ENCODE measurements around the gene MAP2K1. TPM values are rescaled to one million over a fixed set of nuclear protein-coding genes. Genes with fewer than 3 reads are reported as not detected.

The MAP2K1 gene
- polyA plus RNA-seq, 1 donor (not counting 4 experiments of a cell fraction or from before 2014, with no cell fraction given), result 73.8 TPM

GRCh38 chr15:66404532-66404931 is 17.8 kb downstream of the MAP2K1 start:
- Histone ChIP-seq H3K36me3 (ENCODE audit: control insufficient read depth in 2 of 2, extremely low read depth in 1 of 2, insufficient read depth in 2 of 2, low read length in 2 of 2) (peaks cover 0 to 3% of the 10 kb centered on the region in 2 experiments), H2AFZ (ENCODE audit: control insufficient read depth, low read length) (no peak overlapping the region), H3K9ac (ENCODE audit: control insufficient read depth, extremely low read depth, insufficient read depth, low read length) (no peak overlapping the region), H3K9me1 (ENCODE audit: control insufficient read depth, extremely low read depth, insufficient read depth, low read length) (peaks cover 3% of the 10 kb centered on the region), H4K20me1 (ENCODE audit: control insufficient read depth, extremely low read depth, insufficient read depth, low read length) (peaks cover 12% of the 10 kb centered on the region), H3K4me2 (ENCODE audit: control insufficient read depth, extremely low read depth, insufficient read depth, low read depth, low read length) (no peak overlapping the region), H3K27ac (ENCODE audit: control insufficient read depth, insufficient read depth, low read length) (no peak overlapping the region), H3K27me3 (ENCODE audit: control insufficient read depth, extremely low read depth, insufficient read depth, low read length) (no peaks in the 10 kb centered on the region), H3K9me3 (ENCODE audit: control insufficient read depth, low read depth, low read length) (no peaks in the 10 kb centered on the region), H3K79me2 (ENCODE audit: control insufficient read depth, insufficient read depth, low read length) (peaks cover 99% of the 10 kb centered on the region), H3K4me3 (ENCODE audit: control insufficient read depth in 2 of 3, extremely low read depth in 1 of 3, insufficient read depth in 2 of 3, low read depth in 1 of 3, low read length in 3 of 3) (no peak overlapping the region), H3K4me1 (ENCODE audit: control insufficient read depth, extremely low read depth, insufficient read depth, low read length) (peaks cover 28% of the 10 kb centered on the region)
- TF ChIP-seq, protein P1, sequence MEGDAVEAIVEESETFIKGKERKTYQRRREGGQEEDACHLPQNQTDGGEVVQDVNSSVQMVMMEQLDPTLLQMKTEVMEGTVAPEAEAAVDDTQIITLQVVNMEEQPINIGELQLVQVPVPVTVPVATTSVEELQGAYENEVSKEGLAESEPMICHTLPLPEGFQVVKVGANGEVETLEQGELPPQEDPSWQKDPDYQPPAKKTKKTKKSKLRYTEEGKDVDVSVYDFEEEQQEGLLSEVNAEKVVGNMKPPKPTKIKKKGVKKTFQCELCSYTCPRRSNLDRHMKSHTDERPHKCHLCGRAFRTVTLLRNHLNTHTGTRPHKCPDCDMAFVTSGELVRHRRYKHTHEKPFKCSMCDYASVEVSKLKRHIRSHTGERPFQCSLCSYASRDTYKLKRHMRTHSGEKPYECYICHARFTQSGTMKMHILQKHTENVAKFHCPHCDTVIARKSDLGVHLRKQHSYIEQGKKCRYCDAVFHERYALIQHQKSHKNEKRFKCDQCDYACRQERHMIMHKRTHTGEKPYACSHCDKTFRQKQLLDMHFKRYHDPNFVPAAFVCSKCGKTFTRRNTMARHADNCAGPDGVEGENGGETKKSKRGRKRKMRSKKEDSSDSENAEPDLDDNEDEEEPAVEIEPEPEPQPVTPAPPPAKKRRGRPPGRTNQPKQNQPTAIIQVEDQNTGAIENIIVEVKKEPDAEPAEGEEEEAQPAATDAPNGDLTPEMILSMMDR (optimal IDR thresholded peaks at IDR 0.05 in 1 of 3, IDR thresholded peaks at IDR 0.05 in 1 of 3, conservative IDR thresholded peaks at IDR 0.05 in 1 of 3; ENCODE audit: extremely low read depth in 1 of 3, insufficient read depth in 2 of 3, low read length in 3 of 3), result no peak
- no peak for TF ChIP-seq EZH2 (IDR thresholded peaks at IDR 0.05; ENCODE audit: low read length)
- dilution Hi-C loops (cut with MboI; ENCODE audit: extremely low pct_ligation_motif_present, low sequenced_read_pairs), result loop anchor here (5.0 kb wide), 1 partner anchor 38 kb away; no protein-coding TSS in a partner anchor
- FAIRE-seq, result no peak
- DNase-seq (ENCODE audit: low read depth, low spot score), result no peak

DNA sequence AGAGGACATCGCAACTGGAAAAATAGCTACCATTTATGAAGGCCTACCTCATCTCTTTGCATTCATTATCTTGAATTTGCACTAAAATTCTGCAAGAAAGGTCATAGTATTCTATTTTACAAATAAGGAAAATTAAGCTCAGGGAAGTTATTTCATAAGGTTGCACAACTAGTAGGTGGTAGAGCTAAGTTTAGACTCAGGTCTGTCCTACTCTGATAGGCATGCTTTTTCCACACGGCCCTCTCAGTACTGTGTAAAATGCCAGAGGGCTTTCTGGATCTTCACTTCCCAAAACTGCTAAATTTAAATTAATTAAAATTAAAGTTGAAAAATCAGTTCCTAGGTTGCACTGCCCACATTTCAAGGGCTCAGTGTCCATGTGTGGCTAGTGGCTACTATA is 18.3 kb downstream of the MAP2K1 start:
- Histone ChIP-seq H3K4me1 (ENCODE audit: control insufficient read depth, extremely low read depth, insufficient read depth, low read length) (peaks cover 24% of the 10 kb centered on the region), H3K9ac (ENCODE audit: control insufficient read depth, extremely low read depth, insufficient read depth, low read length) (no peak overlapping the region), H2AFZ (ENCODE audit: control insufficient read depth, low read length) (no peak overlapping the region), H3K4me2 (ENCODE audit: control insufficient read depth, extremely low read depth, insufficient read depth, low read depth, low read length) (no peak overlapping the region), H3K79me2 (ENCODE audit: control insufficient read depth, insufficient read depth, low read length) (peaks cover 99% of the 10 kb centered on the region), H3K9me1 (ENCODE audit: control insufficient read depth, extremely low read depth, insufficient read depth, low read length) (peaks cover 3% of the 10 kb centered on the region), H3K36me3 (ENCODE audit: control insufficient read depth in 2 of 2, extremely low read depth in 1 of 2, insufficient read depth in 2 of 2, low read length in 2 of 2) (peaks cover 2 to 3% of the 10 kb centered on the region in 2 experiments), H3K4me3 (ENCODE audit: control insufficient read depth in 2 of 3, extremely low read depth in 1 of 3, insufficient read depth in 2 of 3, low read depth in 1 of 3, low read length in 3 of 3) (no peak overlapping the region), H3K27ac (ENCODE audit: control insufficient read depth, insufficient read depth, low read length) (no peak overlapping the region), H4K20me1 (ENCODE audit: control insufficient read depth, extremely low read depth, insufficient read depth, low read length) (peaks cover 11% of the 10 kb centered on the region), H3K9me3 (ENCODE audit: control insufficient read depth, low read depth, low read length) (no peaks in the 10 kb centered on the region), H3K27me3 (ENCODE audit: control insufficient read depth, extremely low read depth, insufficient read depth, low read length) (no peaks in the 10 kb centered on the region)
- FAIRE-seq (no peak), DNase-seq (ENCODE audit: low read depth, low spot score) (no peak)
- TF ChIP-seq, protein P1 (optimal IDR thresholded peaks at IDR 0.05 in 1 of 3, IDR thresholded peaks at IDR 0.05 in 1 of 3, conservative IDR thresholded peaks at IDR 0.05 in 1 of 3; ENCODE audit: extremely low read depth in 1 of 3, insufficient read depth in 2 of 3, low read length in 3 of 3), result no peak
- TF ChIP-seq EZH2 (IDR thresholded peaks at IDR 0.05; ENCODE audit: low read length), result no peak
- dilution Hi-C loops (cut with MboI; ENCODE audit: extremely low pct_ligation_motif_present, low sequenced_read_pairs), result no loop called here
